Esophagus squamous epithelium (tissue), 4 donors: ENCODE results near the gene SCNN1B.
"Not testable (repeated sequence)": the region's sequence is repeated elsewhere in the genome, so short reads cannot be mapped to it uniquely, and the experiment has no call there.

ENCODE experiments used
- POLR2A ChIP-seq, 4 donors: fragments of 450-650 bp; IDR thresholded peaks; one replicate each; pipeline ENCODE4 v1.6.1; 2017; ENCODE audit warnings: antibody characterized with exemption in 4 of 4, mild to moderate bottlenecking in 4 of 4, moderate library complexity in 3 of 4
- TF ChIP-seq, protein P1 (sequence below), 6 experiments: fragments of 450-650 bp in 4 of 6; fragments of 200-600 bp in 2 of 6; sonication (generic) in 2 of 6; IDR thresholded peaks; one replicate each; pipeline ENCODE4 v1.5.1; 2016 to 2019; ENCODE audit warnings: antibody characterized with exemption in 6 of 6, mild to moderate bottlenecking in 4 of 6, moderate library complexity in 4 of 6

DNA sequence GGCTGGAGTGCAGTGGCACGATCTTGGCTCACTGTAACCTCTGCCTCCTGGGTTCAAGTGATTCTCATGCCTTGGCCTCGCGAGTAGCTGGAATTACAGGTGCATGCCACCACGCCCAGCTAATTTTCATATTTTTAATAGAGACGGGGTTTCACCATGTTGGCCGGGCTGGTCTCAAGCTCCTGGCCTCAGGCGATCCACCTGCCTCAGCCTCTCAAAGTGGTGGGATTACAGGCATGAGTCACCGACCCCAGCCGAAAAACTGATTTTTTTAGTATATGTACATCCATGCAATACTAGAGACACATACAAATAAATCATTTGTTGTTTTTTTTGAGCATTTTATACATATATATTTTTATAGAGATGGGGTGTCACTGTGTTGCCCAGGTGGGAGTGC is 79.6 kb downstream of the SCNN1B start:
- TF ChIP-seq, protein P1, sequence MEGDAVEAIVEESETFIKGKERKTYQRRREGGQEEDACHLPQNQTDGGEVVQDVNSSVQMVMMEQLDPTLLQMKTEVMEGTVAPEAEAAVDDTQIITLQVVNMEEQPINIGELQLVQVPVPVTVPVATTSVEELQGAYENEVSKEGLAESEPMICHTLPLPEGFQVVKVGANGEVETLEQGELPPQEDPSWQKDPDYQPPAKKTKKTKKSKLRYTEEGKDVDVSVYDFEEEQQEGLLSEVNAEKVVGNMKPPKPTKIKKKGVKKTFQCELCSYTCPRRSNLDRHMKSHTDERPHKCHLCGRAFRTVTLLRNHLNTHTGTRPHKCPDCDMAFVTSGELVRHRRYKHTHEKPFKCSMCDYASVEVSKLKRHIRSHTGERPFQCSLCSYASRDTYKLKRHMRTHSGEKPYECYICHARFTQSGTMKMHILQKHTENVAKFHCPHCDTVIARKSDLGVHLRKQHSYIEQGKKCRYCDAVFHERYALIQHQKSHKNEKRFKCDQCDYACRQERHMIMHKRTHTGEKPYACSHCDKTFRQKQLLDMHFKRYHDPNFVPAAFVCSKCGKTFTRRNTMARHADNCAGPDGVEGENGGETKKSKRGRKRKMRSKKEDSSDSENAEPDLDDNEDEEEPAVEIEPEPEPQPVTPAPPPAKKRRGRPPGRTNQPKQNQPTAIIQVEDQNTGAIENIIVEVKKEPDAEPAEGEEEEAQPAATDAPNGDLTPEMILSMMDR (IDR thresholded peaks at IDR 0.05) = not testable (repeated sequence)
- TF ChIP-seq POLR2A (IDR thresholded peaks at IDR 0.05) = not testable (repeated sequence)
